Measurements from ENCODE around the gene MARF1.
"Not testable (repeated sequence)": the region's sequence is repeated elsewhere in the genome, so short reads cannot be mapped to it uniquely, and the experiment has no call there.

The MARF1 gene

GRCh38 chr16:15648135-15648730, 5.3 kb upstream of the MARF1 start:
- no peak for DNase-seq (ENCODE audit: low read depth in 1 of 2, low spot score in 1 of 2)
- TF ChIP-seq JUND (IDR thresholded peaks at IDR 0.05; ENCODE audit: low read depth): no peak
- in situ Hi-C loops (cut with HindIII; ENCODE audit: low pct_unique_long_range_greater_than_20kb, low sequenced_read_pairs): no loop called here

DNA sequence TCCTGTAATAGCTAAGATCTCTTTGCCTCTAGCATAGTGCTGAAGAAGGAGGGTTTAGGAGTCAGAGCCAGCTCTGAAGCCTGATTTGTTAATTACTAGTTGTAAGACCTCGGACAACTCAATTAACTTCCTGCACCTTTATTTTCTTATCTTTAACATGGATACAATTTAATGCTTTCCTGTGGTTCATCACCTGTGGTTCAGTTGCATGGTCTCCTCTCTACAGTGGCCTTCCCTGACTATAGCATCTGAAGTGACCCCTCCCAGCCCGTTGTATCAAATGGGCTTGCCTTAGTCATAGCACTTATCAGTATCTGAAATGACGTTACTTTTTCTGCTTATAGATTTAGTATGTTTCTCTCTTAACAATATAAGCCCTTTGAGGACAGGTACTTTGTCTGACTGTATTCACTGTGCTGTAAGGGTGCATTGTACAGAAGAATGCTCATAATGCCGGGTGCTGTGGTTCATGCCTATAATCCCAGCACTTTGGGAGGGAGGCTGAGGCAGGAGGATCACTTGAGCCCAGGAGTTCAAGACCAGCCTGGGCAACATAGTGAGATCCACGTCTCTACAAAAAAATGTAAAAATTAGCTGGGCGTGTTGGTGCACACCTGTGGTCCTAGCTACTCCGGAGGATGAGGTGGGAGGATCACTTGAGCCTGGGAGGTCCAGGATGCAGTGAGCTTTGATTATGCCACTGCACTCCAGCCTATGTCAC, 4.5 kb upstream of the MARF1 start:
- in situ Hi-C loops (cut with HindIII; ENCODE audit: low pct_unique_long_range_greater_than_20kb, low sequenced_read_pairs): no loop called here
- TF ChIP-seq JUND (IDR thresholded peaks at IDR 0.05; ENCODE audit: low read depth): no peak
- no peak for DNase-seq (ENCODE audit: low read depth in 1 of 2, low spot score in 1 of 2)

- in situ Hi-C loops (cut with HindIII; ENCODE audit: low pct_unique_long_range_greater_than_20kb, low sequenced_read_pairs): not testable (repeated sequence)
- DNase-seq (ENCODE audit: low read depth in 1 of 2, low spot score in 1 of 2): peak in 1 of 2 experiments; percentile 73
Measured at GRCh38 chr16:15646557-15647293, 3.8 kb upstream of the MARF1 start.

DNA sequence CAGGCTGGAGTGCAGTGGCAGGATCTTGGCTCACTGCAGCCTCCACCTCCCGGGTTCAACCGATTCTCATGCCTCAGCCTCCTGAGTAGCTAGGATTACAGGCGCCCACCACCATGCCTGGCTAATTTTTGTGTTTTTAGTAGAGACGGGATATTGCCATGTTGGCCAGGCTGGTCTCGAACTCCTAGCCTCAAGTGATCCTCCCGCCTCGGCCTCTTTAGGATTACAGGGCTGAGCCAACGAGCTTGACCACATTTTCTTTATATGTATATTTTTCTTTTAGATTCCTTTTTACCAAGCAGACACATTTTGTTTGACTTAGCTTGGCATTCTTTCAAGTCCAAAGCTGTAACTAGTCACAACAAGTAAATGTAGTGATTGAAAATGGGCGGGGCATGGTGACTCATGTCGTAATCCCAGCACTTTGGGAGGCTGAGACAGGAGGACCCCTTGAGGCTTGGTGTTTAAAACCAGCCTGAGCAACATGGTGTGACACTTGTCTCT, 2.1 kb upstream of the MARF1 start:
- DNase-seq (ENCODE audit: low read depth in 1 of 2, low spot score in 1 of 2): peak in 1 of 2 experiments; percentile 97
- in situ Hi-C loops (cut with HindIII; ENCODE audit: low pct_unique_long_range_greater_than_20kb, low sequenced_read_pairs): not testable (repeated sequence)

DNA sequence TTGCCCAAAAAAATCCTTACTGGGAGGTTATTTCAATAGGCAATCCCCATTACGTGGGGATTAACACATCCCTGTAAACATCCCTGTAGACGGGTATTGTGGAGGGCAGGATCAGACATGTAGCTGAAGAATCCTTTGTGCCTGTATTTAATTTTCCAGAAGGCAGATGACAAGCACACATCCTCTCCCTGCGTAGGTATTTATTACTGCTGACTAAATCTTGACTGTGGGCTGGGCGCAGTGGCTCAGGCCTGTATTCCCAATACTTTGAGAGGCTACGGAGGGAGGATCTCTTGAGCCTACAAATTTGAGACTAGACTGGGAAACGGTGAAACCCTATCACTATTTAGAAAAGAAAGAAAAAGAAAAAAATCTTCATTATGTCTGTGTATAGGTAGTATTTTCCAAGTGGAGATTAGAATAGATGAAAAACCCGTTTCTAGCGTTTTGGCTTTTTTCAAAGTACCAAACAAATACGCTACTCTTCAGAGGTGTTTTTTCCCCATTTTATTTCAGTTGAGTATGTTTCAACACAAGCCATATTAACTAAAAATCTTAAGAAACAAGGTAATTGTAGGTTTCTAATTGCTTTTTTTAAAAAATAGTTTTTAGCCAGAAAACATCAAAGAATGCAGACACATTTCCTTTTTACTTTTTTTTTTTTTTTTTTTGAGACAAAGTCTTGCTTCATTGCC, 1.5 kb upstream of the MARF1 start:
- DNase-seq (ENCODE audit: low read depth in 1 of 2, low spot score in 1 of 2): peak in 1 of 2 experiments; percentile 89
- TF ChIP-seq JUND (IDR thresholded peaks at IDR 0.05; ENCODE audit: low read depth): no peak
- in situ Hi-C loops (cut with HindIII; ENCODE audit: low pct_unique_long_range_greater_than_20kb, low sequenced_read_pairs): no loop called here

DNA sequence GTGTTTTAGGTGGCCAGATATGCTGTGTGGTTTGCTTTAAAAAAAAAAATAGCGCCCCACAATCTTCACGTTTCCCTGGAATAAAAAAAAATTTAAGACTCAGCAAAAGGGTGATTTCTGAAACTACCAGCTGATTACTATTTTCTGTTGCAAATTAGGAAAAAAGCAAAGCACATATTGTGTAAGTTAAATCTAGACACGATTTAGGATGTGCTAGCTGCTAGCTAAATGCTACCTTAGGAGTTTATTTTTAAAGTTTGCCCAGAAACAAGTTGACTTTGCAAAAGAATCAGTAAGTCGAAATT, 944 bp upstream of the MARF1 start:
- in situ Hi-C loops (cut with HindIII; ENCODE audit: low pct_unique_long_range_greater_than_20kb, low sequenced_read_pairs): no loop called here
- no peak for TF ChIP-seq JUND (IDR thresholded peaks at IDR 0.05; ENCODE audit: low read depth)

DNA sequence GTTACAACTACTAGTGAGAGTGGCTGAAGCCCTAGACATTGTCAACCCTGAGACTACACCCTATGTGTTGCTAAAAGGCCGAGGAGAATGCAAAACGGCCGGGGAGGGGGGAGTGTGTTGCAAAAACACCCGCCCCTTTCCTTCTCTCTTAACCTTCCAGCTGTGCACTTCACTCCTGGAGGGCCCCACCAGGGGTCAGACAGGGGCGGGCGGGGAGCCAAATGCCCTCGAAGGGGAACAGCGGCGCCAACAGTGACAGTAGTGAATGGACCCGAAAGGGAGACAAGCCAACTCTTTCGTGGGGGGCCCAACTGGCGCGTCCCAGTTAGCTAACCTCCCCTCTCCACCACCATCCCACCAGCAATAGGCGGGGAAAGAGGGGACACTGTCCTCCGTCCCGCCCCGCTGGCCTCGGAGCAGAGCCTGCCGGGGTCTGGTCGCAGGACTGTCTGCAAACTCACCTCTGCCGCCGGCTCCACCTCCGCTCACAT, 352 bp downstream of the MARF1 start:
- TF ChIP-seq JUND (IDR thresholded peaks at IDR 0.05; ENCODE audit: low read depth): no peak
- peak in 1 of 2 experiments; percentile 73 for DNase-seq (ENCODE audit: low read depth in 1 of 2, low spot score in 1 of 2)
- in situ Hi-C loops (cut with HindIII; ENCODE audit: low pct_unique_long_range_greater_than_20kb, low sequenced_read_pairs): no loop called here

More for the DNA sequence above, 944 bp upstream of the MARF1 start:
- DNase-seq (ENCODE audit: low read depth in 1 of 2, low spot score in 1 of 2): no peak

- in situ Hi-C loops (cut with HindIII; ENCODE audit: low pct_unique_long_range_greater_than_20kb, low sequenced_read_pairs): no loop called here
- TF ChIP-seq JUND (IDR thresholded peaks at IDR 0.05; ENCODE audit: low read depth): no peak
- DNase-seq (ENCODE audit: low read depth in 1 of 2, low spot score in 1 of 2): no peak
Measured at GRCh38 chr16:15641753-15642556, 999 bp downstream of the MARF1 start.

DNA sequence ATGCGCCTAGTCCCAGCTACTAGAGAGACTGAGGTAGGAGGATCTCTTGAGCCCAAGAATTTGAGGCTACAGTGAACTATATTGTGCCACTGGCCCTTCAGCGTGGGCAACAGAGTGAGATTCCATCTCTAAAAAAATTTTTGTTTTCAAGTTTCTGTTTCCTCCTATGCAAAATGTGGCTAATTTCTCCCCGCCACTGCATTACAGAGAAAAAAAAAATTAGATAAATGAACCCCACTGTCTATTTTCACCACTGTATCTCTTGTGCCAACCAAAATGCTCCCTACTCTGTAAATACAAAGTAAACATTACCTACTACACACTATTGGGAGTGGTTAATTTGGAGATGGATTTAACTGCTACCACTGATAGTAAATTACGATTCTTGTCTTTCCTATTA, 2.0 kb downstream of the MARF1 start:
- TF ChIP-seq JUND (IDR thresholded peaks at IDR 0.05; ENCODE audit: low read depth): no peak
- no peak for DNase-seq (ENCODE audit: low read depth in 1 of 2, low spot score in 1 of 2)
- in situ Hi-C loops (cut with HindIII; ENCODE audit: low pct_unique_long_range_greater_than_20kb, low sequenced_read_pairs): no loop called here

- no peak for DNase-seq (ENCODE audit: low read depth in 1 of 2, low spot score in 1 of 2)
- no peak for TF ChIP-seq JUND (IDR thresholded peaks at IDR 0.05; ENCODE audit: low read depth)
- in situ Hi-C loops (cut with HindIII; ENCODE audit: low pct_unique_long_range_greater_than_20kb, low sequenced_read_pairs): no loop called here
Measured at GRCh38 chr16:15639061-15639568, 3.8 kb downstream of the MARF1 start.

- TF ChIP-seq JUND (IDR thresholded peaks at IDR 0.05; ENCODE audit: low read depth): no peak
- in situ Hi-C loops (cut with HindIII; ENCODE audit: low pct_unique_long_range_greater_than_20kb, low sequenced_read_pairs): no loop called here
- no peak for DNase-seq (ENCODE audit: low read depth in 1 of 2, low spot score in 1 of 2)
Measured at GRCh38 chr16:15636392-15636873, 6.5 kb downstream of the MARF1 start.

Measured in T47D (cell line).